C4-2B (cell line): ENCODE results near the gene NLRP9.

Experiments
- ZFX ChIP-seq: fragments of 450-650 bp; IDR thresholded peaks from 2 replicates; pipeline ENCODE4 v1.6.1; 2017
- TF ChIP-seq, protein P1 (sequence below): fragments of 450-650 bp; conservative IDR thresholded peaks from 2 replicates; pipeline ENCODE4 v1.5.1; 2017; ENCODE audit warnings: mild to moderate bottlenecking

DNA sequence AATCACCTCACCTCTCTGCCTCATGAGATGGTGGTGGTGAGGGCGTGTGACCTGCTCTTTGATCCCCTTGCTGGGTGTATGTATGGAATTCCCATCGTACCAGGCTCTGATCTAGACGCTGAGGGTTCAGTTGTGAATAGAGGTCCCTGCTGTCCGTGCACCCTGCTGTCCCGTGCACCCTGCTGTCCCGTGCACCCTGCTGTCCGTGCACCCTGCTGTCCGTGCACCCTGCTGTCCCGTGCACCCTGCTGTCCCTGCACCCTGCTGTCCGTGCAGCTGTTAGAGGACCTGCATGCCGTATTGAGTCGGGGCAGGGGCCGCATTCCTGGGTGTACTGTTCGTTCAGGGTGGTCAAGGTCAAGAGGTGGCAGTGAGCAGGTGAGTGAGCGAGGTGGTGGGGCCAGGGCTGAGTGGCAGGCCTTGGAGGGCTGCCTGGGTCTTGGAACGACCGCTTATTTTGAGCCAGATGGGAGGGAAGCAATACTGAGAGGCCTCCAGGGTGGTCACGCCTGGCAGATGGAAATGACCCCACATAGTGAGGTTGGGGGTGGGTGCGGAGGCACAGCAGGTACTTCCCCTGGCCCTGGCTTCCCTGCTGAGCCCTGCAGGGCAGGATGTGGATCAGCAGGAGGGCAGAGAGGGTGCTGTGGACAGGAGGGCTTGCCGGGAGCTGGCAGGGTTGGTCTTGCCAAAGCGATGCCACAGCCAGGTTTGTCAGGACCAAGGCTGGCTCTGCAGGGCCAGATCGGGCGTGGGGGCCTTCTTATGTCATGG is 67.7 kb downstream of the NLRP9 start:
- TF ChIP-seq, protein P1, sequence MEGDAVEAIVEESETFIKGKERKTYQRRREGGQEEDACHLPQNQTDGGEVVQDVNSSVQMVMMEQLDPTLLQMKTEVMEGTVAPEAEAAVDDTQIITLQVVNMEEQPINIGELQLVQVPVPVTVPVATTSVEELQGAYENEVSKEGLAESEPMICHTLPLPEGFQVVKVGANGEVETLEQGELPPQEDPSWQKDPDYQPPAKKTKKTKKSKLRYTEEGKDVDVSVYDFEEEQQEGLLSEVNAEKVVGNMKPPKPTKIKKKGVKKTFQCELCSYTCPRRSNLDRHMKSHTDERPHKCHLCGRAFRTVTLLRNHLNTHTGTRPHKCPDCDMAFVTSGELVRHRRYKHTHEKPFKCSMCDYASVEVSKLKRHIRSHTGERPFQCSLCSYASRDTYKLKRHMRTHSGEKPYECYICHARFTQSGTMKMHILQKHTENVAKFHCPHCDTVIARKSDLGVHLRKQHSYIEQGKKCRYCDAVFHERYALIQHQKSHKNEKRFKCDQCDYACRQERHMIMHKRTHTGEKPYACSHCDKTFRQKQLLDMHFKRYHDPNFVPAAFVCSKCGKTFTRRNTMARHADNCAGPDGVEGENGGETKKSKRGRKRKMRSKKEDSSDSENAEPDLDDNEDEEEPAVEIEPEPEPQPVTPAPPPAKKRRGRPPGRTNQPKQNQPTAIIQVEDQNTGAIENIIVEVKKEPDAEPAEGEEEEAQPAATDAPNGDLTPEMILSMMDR, result no peak
- TF ChIP-seq ZFX, result no peak
